GM12878 (cell line): ENCODE measurements around the gene BCAP31. TPM values are rescaled to one million over a fixed set of nuclear protein-coding genes. Genes with fewer than 3 reads are reported as not detected.

Experiments used
- ATAC-seq: fragments of 200-7000 bp; cut with Tn5 transposase; 3 replicates; pipeline ENCODE4 v1.9.1; 2020; ENCODE audit warnings: mild to moderate bottlenecking, moderate library complexity
- BruUV-seq: library from RNA; stranded (reverse); fragments of 400-500 nt; replicated peaks from 2 replicates; lab custom pipeline; 2021; lab: Mats Ljungman, UMichigan
- CTCF ChIA-PET: fragments of 300-600 bp; sonication (Branson Sonifier 250); formaldehyde crosslinking; extraction: SDS; loops from one replicate; lab custom pipeline; 2021; ENCODE audit warnings: inconsistent platforms; lab: Yijun Ruan, JAX
- POLR2A ChIA-PET: fragments of 350-600 bp; formaldehyde crosslinking; extraction: SDS; loops from one replicate; lab custom pipeline; 2021; ENCODE audit warnings: inconsistent platforms; lab: Charles Lee
- RAD21 ChIA-PET: fragments of 300-600 bp; sonication (Branson Sonifier 250); formaldehyde crosslinking; loops from one replicate; lab custom pipeline; 2023; ENCODE audit warnings: antibody characterized with exemption; ENCODE audit not compliant: unreplicated experiment; lab: Charles Lee
- SMC1A ChIA-PET: fragments of 300-600 bp; sonication (Branson Sonifier 250); formaldehyde crosslinking; loops from one replicate; lab custom pipeline; 2023; ENCODE audit not compliant: unreplicated experiment, uncharacterized antibody; lab: Charles Lee
- DNase-seq: peaks from one replicate; pipeline ENCODE4 v3.0.0-alpha.2; 2011; ENCODE audit warnings: low read depth, low spot score
- FAIRE-seq: peaks from 3 replicates; lab custom pipeline; 2011; peaks lifted over from hg19 to GRCh38; lab: Jason Lieb, UNC
- H2AFZ ChIP-seq: 2 replicates; pipeline ENCODE4 v1.6.0; 2011; ENCODE audit warnings: low read depth, low read length, control low read depth; ENCODE audit not compliant: control insufficient read depth
- H3K27ac ChIP-seq: 2 replicates; pipeline ENCODE4 v1.5.1; 2011; ENCODE audit warnings: control low read depth; ENCODE audit not compliant: control insufficient read depth, insufficient read depth
- H3K27me3 ChIP-seq, 2 experiments: replicated peaks in 1 of 2; 2 replicates each; pipeline versions ENCODE4 v1.6.0 to v1.6.1; 2011; ENCODE audit warnings: low read length in 1 of 2; ENCODE audit not compliant: control insufficient read depth in 2 of 2, insufficient read depth in 2 of 2
- H3K36me3 ChIP-seq, 2 experiments: 2 replicates each; pipeline ENCODE4 v1.5.1; 2011; ENCODE audit warnings: low read length in 1 of 2; ENCODE audit not compliant: control insufficient read depth in 2 of 2, insufficient read depth in 2 of 2
- H3K4me1 ChIP-seq: 2 replicates; pipeline ENCODE4 v1.6.1; 2011; ENCODE audit warnings: mild to moderate bottlenecking, low read length, moderate library complexity, mixed read lengths; ENCODE audit not compliant: control insufficient read depth, insufficient read depth
- H3K4me2 ChIP-seq: 2 replicates; pipeline ENCODE4 v1.6.0; 2011; ENCODE audit warnings: control low read depth; ENCODE audit not compliant: control insufficient read depth, insufficient read depth
- H3K4me3 ChIP-seq: fragments of 200-600 bp; sonication (generic); 2 replicates; pipeline ENCODE4 v1.5.1; 2016
- H3K79me2 ChIP-seq: 2 replicates; pipeline ENCODE4 v1.6.0; 2011; ENCODE audit warnings: low read length; ENCODE audit not compliant: control insufficient read depth, insufficient read depth
- H3K9ac ChIP-seq: 2 replicates; pipeline ENCODE4 v1.8.0; 2011; ENCODE audit warnings: low read length, control low read depth, mixed read lengths; ENCODE audit not compliant: control insufficient read depth, insufficient read depth
- H3K9me3 ChIP-seq: replicated peaks from 3 replicates; pipeline ENCODE4 v1.5.1; 2011; ENCODE audit warnings: mild to moderate bottlenecking, low read length; ENCODE audit not compliant: control insufficient read depth, insufficient read depth
- H4K20me1 ChIP-seq: 2 replicates; pipeline ENCODE4 v1.6.0; 2011; ENCODE audit not compliant: control insufficient read depth, insufficient read depth
- ASH2L ChIP-seq: fragments of 300-600, 200-600 bp; sonication (generic); IDR thresholded peaks from 2 replicates; pipeline ENCODE4 v1.6.1; 2017; ENCODE audit warnings: low read depth, mild to moderate bottlenecking, borderline replicate concordance
- BACH1 ChIP-seq: fragments of 450-650 bp; IDR thresholded peaks from 2 replicates; pipeline ENCODE4 v1.6.1; 2017; ENCODE audit warnings: mild to moderate bottlenecking, borderline replicate concordance
- EED ChIP-seq: sonication (generic); IDR thresholded peaks from 2 replicates; pipeline ENCODE4 v1.6.1; 2016; ENCODE audit warnings: antibody characterized with exemption, low read depth
- EZH2 ChIP-seq: IDR thresholded peaks from 2 replicates; pipeline ENCODE4 v1.6.1; 2012; ENCODE audit warnings: low read depth, mild to moderate bottlenecking, control low read depth, inconsistent platforms, low read length, borderline replicate concordance; ENCODE audit not compliant: control insufficient read depth
- POU2F2 ChIP-seq: IDR thresholded peaks from 3 replicates; pipeline ENCODE4 v1.6.1; 2011; ENCODE audit warnings: low read depth, mild to moderate bottlenecking, low read length, borderline replicate concordance
- RUNX3 ChIP-seq: IDR thresholded peaks from 2 replicates; pipeline ENCODE4 v1.6.1; 2012; ENCODE audit warnings: low read length, inconsistent platforms
- SMAD5 ChIP-seq: IDR thresholded peaks from 2 replicates; pipeline ENCODE4 v1.6.1; 2016; ENCODE audit warnings: antibody characterized with exemption, low read depth
- SPI1 ChIP-seq: IDR thresholded peaks from 2 replicates; pipeline ENCODE4 v1.6.1; 2011; ENCODE audit warnings: low read depth, mild to moderate bottlenecking, low read length, moderate library complexity, borderline replicate concordance; ENCODE audit not compliant: insufficient read depth
- WGBS: methylation state at CpG from one replicate; pipeline ENCODE4 v1.1.6; 2016; ENCODE audit warnings: low lambda C conversion rate; ENCODE audit not compliant: insufficient replicate concordance, insufficient coverage; ENCODE audit errors: missing lambda C conversion rate; 5-methylcytosine and 5-hydroxymethylcytosine counted together
- in situ Hi-C: fragments of 300-500 bp; cut with MboI; formaldehyde crosslinking; loops from 9 replicates; pipeline ENCODE4 v1.14.3; 2018; ENCODE audit warnings: mixed read lengths
- intact Hi-C: fragments of 100-400 bp; cut with micrococcal nuclease; formaldehyde crosslinking; loops from one replicate; pipeline ENCODE4 v1.14.2; 2022; ENCODE audit not compliant: unreplicated experiment
- polyA plus RNA-seq, 11 experiments: library from polyadenylated mRNA; depleted of rRNA in 4 of 11; unstranded in 6 of 11; stranded (reverse) in 5 of 11; fragments of >200 nt; fragmentation: Nextera tagmentation in 4 of 11; fragmentation: Illumina TruSeq in 1 of 11; extraction: Ambion mirVana in 4 of 11; extraction: Trizol in 1 of 11; gene quantifications; 1 replicate in 1 of 11; 2 replicates in 10 of 11; pipeline versions ENCODE4 v1.2.1 to v1.2.3, GENCODE V29; 2011 to 2016; ENCODE audit warnings: inconsistent platforms in 2 of 11, missing spikeins in 2 of 11, low read depth in 1 of 11
- total RNA-seq, 4 experiments: library from RNA; depleted of rRNA in 3 of 4; stranded (reverse); fragments of >200 nt in 3 of 4; fragmentation: Illumina TruSeq in 1 of 4; extraction: Trizol in 1 of 4; gene quantifications; 2 replicates each; pipeline versions ENCODE4 v1.2.1 to v1.2.3, GENCODE V29; 2013 to 2021
- TF ChIP-seq, protein P1 (sequence below): IDR thresholded peaks from 2 replicates; pipeline ENCODE4 v1.6.1; 2012; ENCODE audit warnings: low read depth, low read length, improper control_type of control experiment
- TF ChIP-seq, protein P2 (sequence below): fragments of 450-650 bp; IDR thresholded peaks from 2 replicates; pipeline ENCODE4 v1.6.1; 2016; ENCODE audit warnings: mild to moderate bottlenecking
- TF ChIP-seq, protein P3 (sequence below): fragments of 450-650 bp; IDR thresholded peaks from 2 replicates; pipeline ENCODE4 v1.6.1; 2018; ENCODE audit warnings: borderline replicate concordance, mild to moderate bottlenecking; ENCODE audit not compliant: partially characterized antibody

The BCAP31 gene
- total and polyA plus RNA-seq, 10 of the 15 experiments (the other 5 are each of a cell fraction or from before 2014, with no cell fraction given): 63.1 to 246 (median 95.6) TPM

DNA sequence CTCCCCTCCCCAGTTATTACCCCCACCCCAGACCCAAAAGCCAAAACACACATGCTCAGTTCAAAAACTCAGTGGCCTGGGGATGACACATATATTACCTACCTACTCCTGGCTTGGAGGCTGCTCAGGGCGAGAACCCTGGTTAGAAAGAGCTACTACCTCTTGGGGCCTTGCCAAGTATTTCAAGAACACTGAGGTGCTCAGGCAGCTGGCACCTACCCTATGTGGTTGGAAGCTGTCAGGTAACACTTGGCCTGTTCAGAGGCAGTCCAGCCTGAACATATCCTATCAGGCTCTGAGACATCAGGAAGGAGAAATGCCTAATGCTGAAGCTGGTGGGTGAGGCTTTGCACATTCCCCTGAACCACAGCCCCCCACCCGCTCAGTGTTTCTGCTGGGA lies 4.9 kb downstream of the BCAP31 start:
- Histone ChIP-seq H3K9me3 (no peaks in the 10 kb centered on the region), H3K4me2 (no peak overlapping the region)
- TF ChIP-seq POU2F2 (no peak), ASH2L (no peak), SMAD5 (no peak), RUNX3 (no peak), EZH2 (no peak), SPI1 (no peak), EED (no peak), BACH1 (no peak)
- TF ChIP-seq, protein P1, sequence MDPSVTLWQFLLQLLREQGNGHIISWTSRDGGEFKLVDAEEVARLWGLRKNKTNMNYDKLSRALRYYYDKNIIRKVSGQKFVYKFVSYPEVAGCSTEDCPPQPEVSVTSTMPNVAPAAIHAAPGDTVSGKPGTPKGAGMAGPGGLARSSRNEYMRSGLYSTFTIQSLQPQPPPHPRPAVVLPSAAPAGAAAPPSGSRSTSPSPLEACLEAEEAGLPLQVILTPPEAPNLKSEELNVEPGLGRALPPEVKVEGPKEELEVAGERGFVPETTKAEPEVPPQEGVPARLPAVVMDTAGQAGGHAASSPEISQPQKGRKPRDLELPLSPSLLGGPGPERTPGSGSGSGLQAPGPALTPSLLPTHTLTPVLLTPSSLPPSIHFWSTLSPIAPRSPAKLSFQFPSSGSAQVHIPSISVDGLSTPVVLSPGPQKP: no peak
- TF ChIP-seq, protein P2, sequence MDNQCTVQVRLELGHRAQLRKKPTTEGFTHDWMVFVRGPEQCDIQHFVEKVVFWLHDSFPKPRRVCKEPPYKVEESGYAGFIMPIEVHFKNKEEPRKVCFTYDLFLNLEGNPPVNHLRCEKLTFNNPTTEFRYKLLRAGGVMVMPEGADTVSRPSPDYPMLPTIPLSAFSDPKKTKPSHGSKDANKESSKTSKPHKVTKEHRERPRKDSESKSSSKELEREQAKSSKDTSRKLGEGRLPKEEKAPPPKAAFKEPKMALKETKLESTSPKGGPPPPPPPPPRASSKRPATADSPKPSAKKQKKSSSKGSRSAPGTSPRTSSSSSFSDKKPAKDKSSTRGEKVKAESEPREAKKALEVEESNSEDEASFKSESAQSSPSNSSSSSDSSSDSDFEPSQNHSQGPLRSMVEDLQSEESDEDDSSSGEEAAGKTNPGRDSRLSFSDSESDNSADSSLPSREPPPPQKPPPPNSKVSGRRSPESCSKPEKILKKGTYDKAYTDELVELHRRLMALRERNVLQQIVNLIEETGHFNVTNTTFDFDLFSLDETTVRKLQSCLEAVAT: no peak
- TF ChIP-seq, protein P3, sequence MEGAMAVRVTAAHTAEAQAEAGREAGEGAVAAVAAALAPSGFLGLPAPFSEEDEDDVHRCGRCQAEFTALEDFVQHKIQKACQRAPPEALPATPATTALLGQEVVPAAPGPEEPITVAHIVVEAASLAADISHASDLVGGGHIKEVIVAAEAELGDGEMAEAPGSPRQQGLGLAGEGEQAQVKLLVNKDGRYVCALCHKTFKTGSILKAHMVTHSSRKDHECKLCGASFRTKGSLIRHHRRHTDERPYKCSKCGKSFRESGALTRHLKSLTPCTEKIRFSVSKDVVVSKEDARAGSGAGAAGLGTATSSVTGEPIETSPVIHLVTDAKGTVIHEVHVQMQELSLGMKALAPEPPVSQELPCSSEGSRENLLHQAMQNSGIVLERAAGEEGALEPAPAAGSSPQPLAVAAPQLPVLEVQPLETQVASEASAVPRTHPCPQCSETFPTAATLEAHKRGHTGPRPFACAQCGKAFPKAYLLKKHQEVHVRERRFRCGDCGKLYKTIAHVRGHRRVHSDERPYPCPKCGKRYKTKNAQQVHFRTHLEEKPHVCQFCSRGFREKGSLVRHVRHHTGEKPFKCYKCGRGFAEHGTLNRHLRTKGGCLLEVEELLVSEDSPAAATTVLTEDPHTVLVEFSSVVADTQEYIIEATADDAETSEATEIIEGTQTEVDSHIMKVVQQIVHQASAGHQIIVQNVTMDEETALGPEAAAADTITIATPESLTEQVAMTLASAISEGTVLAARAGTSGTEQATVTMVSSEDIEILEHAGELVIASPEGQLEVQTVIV: no peak
- TF ChIP-seq, all 136 proteins: peak for 0
- in situ Hi-C loops: loop anchor here (10.0 kb wide), 1 partner anchor 114 kb away; no protein-coding TSS in a partner anchor
- H3K4me3 ChIP-seq: no peak overlapping the region
- no peaks in the 10 kb centered on the region for H3K27me3 ChIP-seq
- ChIA-PET POLR2A (interaction anchor here (0.5 kb wide), 1 partner anchor 41 kb away, joined by 3 read pairs; no protein-coding TSS in a partner anchor), RAD21 (no interaction called here), CTCF (interaction anchor here (1.4 kb wide), 1 partner anchor 11 kb away, joined by 3 read pairs; no protein-coding TSS in a partner anchor), SMC1A (no interaction called here)
- 42% methylated on average over 2 of the region's 2 CpGs for WGBS
- H3K9ac ChIP-seq: no peak overlapping the region
- intact Hi-C loops: no loop called here
- no peaks in the 10 kb centered on the region for H4K20me1 ChIP-seq
- peaks cover 6 to 14% of the 10 kb centered on the region in 2 experiments for H3K36me3 ChIP-seq
- peaks cover 17% of the 10 kb centered on the region for H3K79me2 ChIP-seq
- no peaks in the 10 kb centered on the region for H3K4me1 ChIP-seq
- no TSS peak for BruUV-seq
- H3K27ac ChIP-seq: no peak overlapping the region
- no peak overlapping the region for H2AFZ ChIP-seq
- FAIRE-seq (no peak), DNase-seq (no peak), ATAC-seq (no peak)
